NCI-H510A (cell line): ENCODE results near the gene PKLR.

Source experiments
- DNase-seq: peaks from one replicate; lab custom pipeline; 2025; lab: John Stamatoyannopoulos, UW

The PKLR gene

GRCh38 chr1:155285063-155285462, 16.2 kb downstream of the PKLR start:
- DNase-seq, result no peak

- DNase-seq, result no peak
Observed at GRCh38 chr1:155284476-155284875, 16.8 kb downstream of the PKLR start.

- DNase-seq, result no peak
Observed at GRCh38 chr1:155282488-155283091, 18.6 kb downstream of the PKLR start.

- no peak for DNase-seq
Observed at GRCh38 chr1:155279268-155279667, 22.0 kb downstream of the PKLR start.

- DNase-seq, result no peak
Observed at GRCh38 chr1:155278689-155279160, 22.5 kb downstream of the PKLR start.

- DNase-seq, result peak; percentile 58
Observed at GRCh38 chr1:155277902-155278688, 23.1 kb downstream of the PKLR start.

GRCh38 chr1:155277070-155277901, 24.0 kb downstream of the PKLR start, which contains the start of gene HCN3:
TSS of gene HCN3 (plus strand) at chr1:155277463. CDS start at chr1:155277591, 128 bp downstream.
- peak; percentile 93 for DNase-seq

- DNase-seq, result peak; percentile 96
Observed at GRCh38 chr1:155273343-155274245, 27.6 kb downstream of the PKLR start, which contains the start of gene CLK2. TSS of gene CLK2 (minus strand) at chr1:155273504. CDS start at chr1:155270977, 2,527 bp downstream.

- DNase-seq, result peak; percentile 79
Observed at GRCh38 chr1:155272466-155273342, 28.5 kb downstream of the PKLR start.

GRCh38 chr1:155269381-155269780, 31.9 kb downstream of the PKLR start:
- DNase-seq, result no peak

- DNase-seq, result no peak
Observed at GRCh38 chr1:155268630-155269029, 32.6 kb downstream of the PKLR start.

GRCh38 chr1:155267373-155267772, 33.9 kb downstream of the PKLR start:
- no peak for DNase-seq

- DNase-seq, result no peak
Observed at GRCh38 chr1:155266553-155266952, 34.7 kb downstream of the PKLR start.

GRCh38 chr1:155263067-155263466, 38.2 kb downstream of the PKLR start:
- DNase-seq, result no peak

GRCh38 chr1:155261852-155262673, 39.2 kb downstream of the PKLR start, which contains the start of gene SCAMP3:
TSS of gene SCAMP3 (minus strand) at chr1:155262360. CDS start at chr1:155262151, 209 bp downstream.
- peak; percentile 96 for DNase-seq

- peak; percentile 15 for DNase-seq
Observed at GRCh38 chr1:155261493-155261851, 39.8 kb downstream of the PKLR start.

GRCh38 chr1:155260276-155260675, 41.0 kb downstream of the PKLR start:
- no peak for DNase-seq

- no peak for DNase-seq
Observed at GRCh38 chr1:155256058-155256852, 45.0 kb downstream of the PKLR start.
